ENCODE data around the gene SRD5A1.

The SRD5A1 gene

GRCh38 chr5:6698696-6699095 lies 65.5 kb downstream of the SRD5A1 start:
- no peak for TF ChIP-seq CTCF (conservative IDR thresholded peaks at IDR 0.05; ENCODE audit: low read depth)
- H3K27ac ChIP-seq, result no peak overlapping the region
- POLR2A ChIA-PET (ENCODE audit: low non-redundant PET), result no interaction called here
- CTCF ChIA-PET, result interaction anchor here (0.7 kb wide), 1 partner anchor 84 kb away, joined by 3 read pairs; no protein-coding TSS in a partner anchor
- no peak for DNase-seq (ENCODE audit: low spot score)

- ChIA-PET POLR2A (ENCODE audit: low non-redundant PET) (no interaction called here), CTCF (interaction anchor here (0.7 kb wide), 1 partner anchor 84 kb away, joined by 3 read pairs; no protein-coding TSS in a partner anchor)
- DNase-seq (ENCODE audit: low spot score), result no peak
- no peak overlapping the region for H3K27ac ChIP-seq
- no peak for TF ChIP-seq CTCF (conservative IDR thresholded peaks at IDR 0.05; ENCODE audit: low read depth)
Observed at GRCh38 chr5:6699357-6699756, 66.1 kb downstream of the SRD5A1 start.

GRCh38 chr5:6700074-6700684 lies 66.9 kb downstream of the SRD5A1 start:
- no peak for DNase-seq (ENCODE audit: low spot score)
- ChIA-PET POLR2A (ENCODE audit: low non-redundant PET) (no interaction called here), CTCF (interaction anchor here (0.7 kb wide), 1 partner anchor 75 kb away, joined by 4 read pairs; no protein-coding TSS in a partner anchor)
- no peak for TF ChIP-seq CTCF (conservative IDR thresholded peaks at IDR 0.05; ENCODE audit: low read depth)
- H3K27ac ChIP-seq, result no peak overlapping the region

- no peak overlapping the region for H3K27ac ChIP-seq
- TF ChIP-seq CTCF (conservative IDR thresholded peaks at IDR 0.05; ENCODE audit: low read depth), result no peak
- POLR2A ChIA-PET (ENCODE audit: low non-redundant PET), result no interaction called here
- CTCF ChIA-PET, result interaction anchor here (0.7 kb wide), 1 partner anchor 1241 kb away, joined by 5 read pairs; no protein-coding TSS in a partner anchor
- DNase-seq (ENCODE audit: low spot score), result no peak
Observed at GRCh38 chr5:6700685-6701355, 67.6 kb downstream of the SRD5A1 start.

GRCh38 chr5:6701491-6701890 lies 68.3 kb downstream of the SRD5A1 start:
- ChIA-PET CTCF (interaction anchor here (0.7 kb wide), 1 partner anchor 1242 kb away, joined by 5 read pairs; no protein-coding TSS in a partner anchor), POLR2A (ENCODE audit: low non-redundant PET) (no interaction called here)
- H3K27ac ChIP-seq, result no peak overlapping the region
- TF ChIP-seq CTCF (conservative IDR thresholded peaks at IDR 0.05; ENCODE audit: low read depth), result no peak
- no peak for DNase-seq (ENCODE audit: low spot score)

GRCh38 chr5:6702633-6703032 lies 69.4 kb downstream of the SRD5A1 start:
- TF ChIP-seq CTCF (conservative IDR thresholded peaks at IDR 0.05; ENCODE audit: low read depth), result no peak
- DNase-seq (ENCODE audit: low spot score), result no peak
- POLR2A ChIA-PET (ENCODE audit: low non-redundant PET), result no interaction called here
- H3K27ac ChIP-seq, result no peak overlapping the region
- CTCF ChIA-PET, result no interaction called here
